GM13976 (cell line): ENCODE data around the gene TENM3.

Experiments used
- DNase-seq: peaks from one replicate; pipeline ENCODE4 v3.0.0; 2012; ENCODE audit warnings: low spot score
- CTCF ChIP-seq: IDR thresholded peaks from 2 replicates; pipeline ENCODE4 v1.5.1; 2012; ENCODE audit warnings: borderline replicate concordance, mild to moderate bottlenecking; ENCODE audit not compliant: insufficient read depth; ENCODE audit errors: extremely low read depth, missing control alignments, control extremely low read depth
- in situ Hi-C: fragments of 300-500 bp; cut with MboI; formaldehyde crosslinking; loops from one replicate; pipeline ENCODE4 v1.12.0; 2022; ENCODE audit warnings: low sequenced_read_pairs, mixed read lengths, inconsistent platforms; ENCODE audit not compliant: unreplicated experiment

The TENM3 gene

GRCh38 chr4:182465979-182466378 is 222.8 kb downstream of the TENM3 start:
- in situ Hi-C loops = no loop called here
- no peak for DNase-seq

GRCh38 chr4:182470215-182470614 is 227.0 kb downstream of the TENM3 start:
- in situ Hi-C loops = no loop called here

More at GRCh38 chr4:182465979-182466378, 222.8 kb downstream of the TENM3 start:
- no peak for TF ChIP-seq CTCF

GRCh38 chr4:182475539-182475938 is 232.3 kb downstream of the TENM3 start:
- no peak for TF ChIP-seq CTCF
- no peak for DNase-seq
- in situ Hi-C loops = loop anchor here (25.0 kb wide), 1 partner anchor 437 kb away; the partner anchor contains the start of gene DCTD

More at GRCh38 chr4:182470215-182470614, 227.0 kb downstream of the TENM3 start:
- DNase-seq = no peak
- TF ChIP-seq CTCF = no peak

GRCh38 chr4:182478475-182478874 is 235.3 kb downstream of the TENM3 start:
- DNase-seq = peak; percentile 48
- in situ Hi-C loops = loop anchor here (25.0 kb wide), 1 partner anchor 434 kb away; the partner anchor contains the start of gene DCTD
- peak; percentile 44 for TF ChIP-seq CTCF

- no peak for DNase-seq
- no peak for TF ChIP-seq CTCF
- in situ Hi-C loops = loop anchor here (10.0 to 25.0 kb wide), 2 partner anchors 321 to 429 kb away; partner anchors contain the start of gene DCTD
Measured at GRCh38 chr4:182483685-182484084, 240.5 kb downstream of the TENM3 start.

- DNase-seq = no peak
- in situ Hi-C loops = loop anchor here (10.0 to 25.0 kb wide), 2 partner anchors 318 to 425 kb away; partner anchors contain the start of gene DCTD
- no peak for TF ChIP-seq CTCF
Measured at GRCh38 chr4:182486881-182487280, 243.7 kb downstream of the TENM3 start.
